Lung microvascular endothelial cell (primary cell): ENCODE results near the gene AGGF1. TPM values are rescaled to one million over a fixed set of nuclear protein-coding genes. Genes with fewer than 3 reads are reported as not detected.
A peak's percentile ranks its signal among the peaks of the same experiment; 100 is the strongest.
"Not testable (repeated sequence)": the region's sequence is repeated elsewhere in the genome, so short reads cannot be mapped to it uniquely, and the experiment has no call there.

ENCODE experiments used
- DNase-seq, 2 donors: peaks; one replicate each; pipeline versions ENCODE4 v3.0.0 to v3.0.0-alpha.2; 2010; ENCODE audit warnings: low read depth in 2 of 2
- total RNA-seq: library from RNA; depleted of rRNA; stranded (reverse); fragments of >200 nt; gene quantifications from 2 replicates; pipeline ENCODE4 v1.2.1, GENCODE V29; 2014

Gene AGGF1
- total RNA-seq, 1 donor from 2014 or later: 18.7 TPM

DNA sequence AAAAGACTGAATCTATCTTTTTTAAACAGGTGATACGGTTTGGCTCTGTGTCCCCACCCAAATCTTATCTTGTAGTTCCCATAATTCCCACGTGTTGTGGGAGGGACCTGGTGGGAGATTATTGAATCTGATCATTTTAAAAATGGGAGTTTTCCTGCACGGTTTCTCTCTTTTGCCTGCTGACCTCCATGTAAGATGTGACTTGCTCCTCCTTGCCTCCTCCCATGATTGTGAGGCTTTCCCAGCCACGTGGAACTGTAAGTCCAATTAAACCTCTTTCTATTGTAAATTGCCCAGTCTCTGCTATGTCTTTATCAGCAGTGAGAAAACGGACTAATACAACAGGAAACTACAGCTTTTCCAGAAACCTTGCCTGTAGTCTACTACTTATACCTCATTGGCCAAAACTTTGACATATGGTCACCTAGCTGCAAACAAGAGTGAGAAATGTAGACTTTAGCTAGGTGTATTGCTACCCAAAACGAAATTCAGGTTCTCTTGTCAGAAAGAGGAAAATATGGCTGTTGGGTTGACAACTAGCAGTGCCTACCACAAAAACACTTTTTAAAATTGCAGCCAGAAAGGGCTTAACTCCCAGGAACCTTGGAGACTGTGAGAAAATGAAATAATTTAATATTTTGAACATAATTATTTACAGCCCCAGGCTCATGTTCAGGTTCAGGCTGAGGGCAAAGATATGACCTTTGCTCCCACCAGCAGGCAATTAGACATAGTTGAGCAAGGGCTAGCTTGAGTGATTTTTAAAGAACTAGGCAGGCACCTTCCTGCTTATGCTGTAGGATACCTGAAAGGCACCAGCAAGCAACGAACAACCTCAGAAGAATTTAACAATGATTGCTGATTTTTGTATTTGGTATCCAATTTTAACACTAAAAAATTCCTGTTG, 7.4 kb upstream of the AGGF1 start:
- no peak for DNase-seq

DNA sequence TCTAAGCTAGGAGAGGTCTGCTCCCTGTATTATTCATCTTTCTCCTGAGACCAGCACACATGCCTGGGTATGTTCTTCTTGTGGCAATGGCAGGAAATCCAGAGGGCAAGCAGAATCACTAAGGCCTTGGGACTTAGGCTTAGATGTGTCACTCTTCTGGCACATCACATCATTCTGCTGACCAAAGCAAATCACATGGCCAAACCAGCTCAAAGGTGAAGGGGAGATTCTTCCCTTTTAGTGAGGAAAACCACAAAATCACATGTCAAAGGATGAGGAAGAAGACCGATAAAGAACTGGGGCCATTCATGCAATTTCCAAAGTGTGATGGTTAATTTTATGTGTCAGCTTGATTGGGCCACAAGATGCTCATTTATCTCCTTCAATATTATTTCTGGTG, 5.7 kb upstream of the AGGF1 start:
- no peak for DNase-seq

DNA sequence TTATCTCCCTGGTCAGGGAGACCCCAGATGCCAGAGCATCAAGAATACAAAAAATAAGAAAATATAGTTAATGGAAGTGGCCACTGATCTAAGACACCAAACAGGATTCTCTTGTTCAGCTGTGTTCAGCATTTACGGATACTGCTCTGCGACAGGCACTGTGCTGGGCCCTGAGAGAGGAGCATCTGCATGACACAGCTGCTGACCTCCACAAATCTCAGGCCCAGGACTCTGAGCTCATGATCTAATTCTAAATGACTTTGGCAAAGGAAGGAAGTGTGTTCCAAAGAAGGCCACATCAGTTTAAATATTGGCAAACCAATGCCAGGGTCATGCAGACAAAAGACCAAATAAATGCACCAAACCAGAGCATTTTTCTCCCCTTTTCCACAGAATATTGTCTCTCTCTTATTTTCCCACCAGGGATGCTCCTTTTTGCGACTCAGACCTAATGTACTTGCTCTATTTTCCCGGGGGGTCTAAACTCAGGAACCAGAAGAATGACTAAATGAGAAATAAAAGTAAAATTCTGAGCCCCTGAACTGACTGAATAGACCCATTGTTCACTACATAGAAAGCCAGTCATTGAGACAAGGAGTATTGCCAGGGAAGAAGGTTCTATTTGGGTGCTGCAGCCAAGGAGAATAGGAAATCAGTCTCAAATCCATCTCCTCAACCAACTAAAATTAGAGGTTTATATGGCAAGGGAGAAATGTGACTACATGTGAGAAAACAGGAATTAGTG, 1.4 kb upstream of the AGGF1 start:
- no peak for DNase-seq

- no peak for DNase-seq
Measured at GRCh38 chr5:77029376-77029885, 773 bp upstream of the AGGF1 start.

DNA sequence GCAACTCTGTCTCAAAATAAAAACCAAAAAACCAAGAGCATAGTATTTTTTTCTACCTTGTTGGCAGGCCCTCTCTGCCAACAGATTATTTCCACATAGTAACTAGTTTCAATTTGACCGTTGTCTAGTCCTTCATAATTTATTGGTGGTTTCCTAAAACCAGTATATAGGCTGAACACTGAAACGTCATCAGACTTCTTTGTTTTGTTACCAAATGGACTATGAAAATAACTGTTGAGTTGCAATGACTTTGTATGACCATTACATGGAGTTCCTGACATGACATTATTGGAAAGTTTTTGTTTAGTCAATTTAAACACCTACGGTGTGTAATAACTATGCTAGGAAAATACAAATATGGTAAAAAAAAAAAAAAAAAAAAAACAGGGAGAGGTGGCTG, 1.7 kb downstream of the AGGF1 start:
- no peak for DNase-seq

DNA sequence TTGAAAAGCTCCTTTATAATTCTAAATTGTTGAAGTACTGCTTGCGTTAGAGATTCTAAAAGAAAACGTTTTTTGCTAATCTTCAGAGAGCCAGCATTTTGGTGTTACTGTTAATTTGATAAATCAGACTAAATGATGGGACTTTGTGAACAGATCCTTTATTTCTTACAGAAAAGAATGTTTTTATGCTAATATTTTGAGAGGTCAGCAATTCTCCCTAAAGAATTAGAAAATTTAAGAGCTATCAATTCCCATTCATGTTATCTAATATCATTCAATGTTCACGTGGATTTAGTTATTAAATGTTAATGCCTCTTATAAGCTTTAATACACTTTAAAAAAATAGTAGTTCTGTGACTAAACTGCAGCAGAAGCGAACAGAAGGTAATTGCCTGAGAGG, 2.4 kb downstream of the AGGF1 start:
- DNase-seq: no peak

- DNase-seq: no peak
Measured at GRCh38 chr5:77033338-77033737, 3.1 kb downstream of the AGGF1 start.

DNA sequence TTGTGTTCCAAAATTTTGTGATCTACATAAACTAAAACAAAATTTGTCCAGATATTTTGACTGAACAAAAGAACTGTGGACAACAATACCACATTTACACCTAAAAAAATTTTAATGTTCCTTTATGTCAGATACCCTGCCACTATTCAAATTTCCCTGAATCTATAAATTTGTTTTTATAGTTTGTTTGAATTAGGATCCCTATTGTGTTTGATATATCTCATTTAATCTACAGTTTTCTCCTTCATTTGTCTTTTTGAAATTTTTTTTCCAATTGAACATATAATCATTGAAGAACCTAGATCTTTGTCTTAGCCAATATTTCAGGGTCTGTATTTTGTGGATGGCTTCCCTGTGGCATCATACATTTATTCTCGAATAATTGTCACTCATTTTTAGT, 5.7 kb downstream of the AGGF1 start:
- DNase-seq: no peak

DNA sequence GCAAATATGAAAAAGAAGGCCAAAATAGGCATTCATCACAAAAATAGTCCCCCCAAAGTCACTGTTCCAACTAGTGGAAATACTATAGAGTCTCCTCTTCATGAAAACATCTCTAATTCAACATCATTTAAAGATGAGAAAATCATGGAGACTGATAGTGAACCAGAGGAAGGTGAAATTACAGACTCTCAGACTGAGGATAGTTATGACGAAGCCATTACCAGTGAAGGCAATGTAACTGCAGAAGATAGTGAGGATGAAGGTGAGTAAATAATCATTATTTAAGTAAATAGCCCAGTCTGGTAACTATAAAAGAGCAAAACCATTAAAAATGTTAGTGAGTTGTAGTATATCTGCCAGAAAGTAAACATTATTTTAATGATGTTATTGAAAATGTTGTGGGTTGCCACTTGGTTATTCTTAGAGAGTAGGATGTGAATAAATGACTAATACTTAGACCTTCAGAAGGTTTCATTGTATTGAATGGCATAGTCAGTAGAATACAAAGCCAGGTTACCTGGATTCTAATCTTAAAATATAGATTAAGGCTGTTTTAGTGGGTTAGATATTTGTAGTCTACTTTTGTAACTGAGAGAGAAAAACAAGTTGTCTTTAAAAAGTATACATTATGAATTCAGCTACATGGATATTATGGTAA, 16.3 kb downstream of the AGGF1 start:
- DNase-seq: no peak

GRCh38 chr5:77064040-77064439, 33.8 kb downstream of the AGGF1 start:
- no peak for DNase-seq

GRCh38 chr5:77065256-77065655, 35.1 kb downstream of the AGGF1 start:
- no peak for DNase-seq

DNA sequence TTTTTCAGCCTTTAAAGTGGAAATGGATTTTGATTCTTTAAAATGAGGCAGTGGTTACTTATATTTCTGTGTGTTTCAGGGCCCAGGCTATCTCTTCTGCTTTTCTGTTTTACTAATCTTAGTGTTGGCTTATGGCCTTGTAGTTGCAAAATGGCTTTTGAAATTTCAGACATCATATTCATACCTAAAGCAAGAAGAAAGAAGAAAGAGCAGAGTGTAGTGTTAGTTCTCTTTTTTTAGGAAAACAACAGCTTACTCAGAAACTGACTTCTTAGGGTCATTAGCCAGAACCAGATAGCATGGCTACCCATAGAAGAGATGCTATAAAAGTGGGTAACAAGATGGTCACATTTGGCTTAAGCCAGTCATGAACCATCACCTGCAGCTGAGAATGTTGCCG, 36.0 kb downstream of the AGGF1 start:
- no peak for DNase-seq

GRCh38 chr5:77066823-77067442, 36.7 kb downstream of the AGGF1 start:
- peak in 1 of 2 donors; percentile 58 for DNase-seq

GRCh38 chr5:77073667-77074066, 43.5 kb downstream of the AGGF1 start:
- DNase-seq: no peak

DNA sequence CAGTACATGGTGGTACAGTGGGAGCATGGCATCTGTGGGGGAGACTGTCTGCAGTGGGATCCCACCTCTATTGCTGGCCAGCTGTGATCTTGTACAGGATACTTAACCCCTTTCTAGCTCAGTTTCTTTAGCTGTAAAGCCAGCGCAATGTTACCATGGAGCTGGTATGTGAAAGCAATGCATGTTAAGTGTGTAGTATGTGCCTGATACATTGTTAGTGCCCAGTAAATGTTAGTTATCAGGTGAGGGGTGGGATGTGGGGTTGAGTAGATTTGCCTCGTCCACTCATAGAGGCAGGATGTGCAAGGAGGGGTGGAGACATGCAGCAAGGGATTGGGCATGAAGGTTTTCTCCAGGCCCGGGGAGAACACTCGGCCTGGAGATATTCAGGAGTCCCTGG, 44.5 kb downstream of the AGGF1 start:
- DNase-seq: no peak

- peak; percentile 72 to 80 for DNase-seq
Measured at GRCh38 chr5:77076961-77077828, 47.0 kb downstream of the AGGF1 start.

- DNase-seq: no peak
Measured at GRCh38 chr5:77077829-77078176, 47.6 kb downstream of the AGGF1 start.

DNA sequence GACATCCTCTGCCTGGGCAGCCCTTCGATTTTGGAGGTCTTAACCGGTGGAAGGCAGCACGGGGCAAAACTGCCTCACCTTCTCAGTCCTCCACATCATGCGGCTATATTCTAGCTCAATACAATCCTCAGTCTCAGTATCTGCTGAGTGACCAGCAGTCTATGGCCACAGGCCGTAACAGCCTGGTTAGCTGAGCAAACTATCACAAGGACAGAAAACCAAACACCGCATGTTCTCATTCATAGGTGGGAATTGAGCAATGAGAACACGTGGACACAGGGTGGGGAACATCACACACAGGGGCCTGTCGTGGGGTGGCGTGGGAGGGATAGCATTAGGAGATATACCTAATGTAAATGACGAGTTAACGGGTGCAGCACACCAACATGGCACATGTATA, 50.3 kb downstream of the AGGF1 start:
- DNase-seq: not testable (repeated sequence)

GRCh38 chr5:77080905-77081304, 50.7 kb downstream of the AGGF1 start:
- DNase-seq: no peak

DNA sequence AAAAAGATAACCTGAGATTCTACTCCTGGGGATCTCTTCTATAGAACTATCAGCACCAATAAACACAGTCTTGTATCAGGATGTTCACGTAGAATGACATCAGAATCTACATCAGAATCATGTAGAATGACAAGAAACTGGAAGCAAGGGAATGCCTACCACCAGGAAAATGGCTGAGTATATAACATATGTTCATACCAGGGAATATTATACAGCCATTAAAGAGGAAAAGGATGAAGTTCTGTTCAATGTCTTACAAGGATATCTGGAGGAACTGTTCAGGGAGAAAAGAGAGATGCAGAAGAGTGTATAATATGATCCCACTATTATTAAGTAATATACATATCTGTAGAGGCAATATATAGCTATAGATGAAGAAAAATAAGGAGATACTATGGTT, 52.1 kb downstream of the AGGF1 start:
- no peak for DNase-seq

- DNase-seq: no peak
Measured at GRCh38 chr5:77083088-77083487, 52.9 kb downstream of the AGGF1 start.
